Activated CD4-positive, alpha-beta T cell treated with anti-CD3 and anti-CD28 coated beads for 36 hours (primary cell): Measurements from ENCODE around the gene IMPA2. TPM values are rescaled to one million over a fixed set of nuclear protein-coding genes. Genes with fewer than 3 reads are reported as not detected.

Experiments
- total RNA-seq, 2 experiments: library from RNA; stranded (reverse); gene quantifications; one replicate each; pipeline ENCODE4 v1.2.3, GENCODE V29; 2021

Gene IMPA2
- total RNA-seq, 2 experiments from 2014 or later = 20.8 to 23.5 TPM

Other genes starting within 250 kb of the IMPA2 start
- 10 to 100 TPM; 20.4 to 20.9 TPM for gene CHMP1B, start 130.1 kb upstream of the IMPA2 start, total RNA-seq
- gene MPPE1, start 73.2 kb upstream of the IMPA2 start, total RNA-seq = 10 to 100 TPM; 22.4 to 29.6 TPM
- not detected for gene ANKRD62, start 112.3 kb downstream of the IMPA2 start, total RNA-seq